ENCODE measurements around the gene TTLL9.
A peak's percentile ranks its signal among the peaks of the same experiment; 100 is the strongest.
"Not testable (repeated sequence)": the region's sequence is repeated elsewhere in the genome, so short reads cannot be mapped to it uniquely, and the experiment has no call there.

TTLL9 gene

GRCh38 chr20:31869942-31870725 is at the start of gene TTLL9, which contains the start of gene DUSP15:
Gene TTLL9 (plus strand): TSS chr20:31870634. CDS start chr20:31871127, 493 bp downstream.
Gene DUSP15 (minus strand): TSS chr20:31870527. CDS start chr20:31870337, 190 bp downstream.
- peak in 51 of 56 donors; percentile 35 to 90 (median 71) for DNase-seq

DNA sequence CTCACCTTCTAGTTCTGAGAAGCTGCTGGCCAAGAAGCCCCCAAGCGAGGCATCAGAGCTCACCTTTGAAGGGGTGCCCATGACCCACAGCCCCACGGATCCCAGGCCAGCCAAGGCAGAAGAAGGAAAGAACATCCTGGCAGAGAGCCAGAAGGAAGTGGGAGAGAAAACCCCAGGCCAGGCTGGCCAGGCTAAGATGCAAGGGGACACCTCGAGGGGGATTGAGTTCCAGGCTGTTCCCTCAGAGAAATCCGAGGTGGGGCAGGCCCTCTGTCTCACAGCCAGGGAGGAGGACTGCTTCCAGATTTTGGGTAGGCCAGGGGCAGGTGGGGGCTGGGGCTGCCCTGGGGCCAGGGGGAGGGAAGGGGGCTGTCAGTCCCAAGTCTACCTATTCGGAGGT is 49.0 kb upstream of the TTLL9 start:
- DNase-seq: no peak

DNA sequence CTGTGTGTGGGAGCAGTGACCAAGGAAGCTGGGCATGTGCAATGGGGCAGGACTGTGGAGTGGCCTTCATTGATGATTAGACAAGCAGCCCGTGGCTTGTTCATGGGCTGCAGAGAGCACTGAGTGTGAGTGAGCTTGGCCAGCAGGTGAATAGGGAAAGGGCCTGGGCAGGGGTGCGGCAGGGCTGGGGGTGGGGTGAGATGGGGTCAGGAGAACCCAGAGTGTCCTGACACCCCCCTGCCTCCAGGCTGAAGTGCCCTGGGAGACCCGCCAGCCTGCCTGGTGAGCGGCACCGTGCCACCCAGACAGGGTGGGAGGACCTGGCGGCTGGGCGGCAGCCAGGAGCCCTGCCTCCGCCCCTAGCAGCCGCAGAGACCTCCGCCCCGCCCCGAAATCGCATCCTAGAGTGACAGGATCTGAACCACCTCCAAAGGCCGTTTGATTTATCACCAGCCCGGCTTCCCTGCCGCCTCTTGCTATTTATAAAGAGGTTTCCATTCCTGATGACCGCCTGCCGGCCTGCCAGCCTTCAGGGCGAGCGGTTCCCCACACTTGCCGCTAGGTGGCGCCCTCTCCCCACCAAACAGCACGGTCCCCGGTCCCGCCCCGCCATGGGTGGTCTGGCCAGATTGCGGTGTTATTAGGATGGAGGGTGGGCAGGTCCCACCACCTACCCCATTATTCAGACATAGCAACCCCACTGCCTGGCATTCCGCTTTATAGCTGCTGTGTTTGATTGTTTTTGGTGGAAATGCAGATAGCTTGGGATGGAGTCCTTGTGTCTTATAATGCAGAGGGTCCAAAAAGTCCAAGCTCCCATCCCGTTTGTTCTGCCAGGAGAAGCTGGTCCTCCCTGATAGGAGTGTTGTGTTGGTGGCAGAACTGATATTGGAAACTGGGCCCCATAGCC is 47.8 kb upstream of the TTLL9 start:
- peak in 48 of 56 donors; percentile 5 to 83 (median 48) for DNase-seq

- DNase-seq: no peak
Measured at GRCh38 chr20:31823360-31824124, 46.9 kb upstream of the TTLL9 start.

DNA sequence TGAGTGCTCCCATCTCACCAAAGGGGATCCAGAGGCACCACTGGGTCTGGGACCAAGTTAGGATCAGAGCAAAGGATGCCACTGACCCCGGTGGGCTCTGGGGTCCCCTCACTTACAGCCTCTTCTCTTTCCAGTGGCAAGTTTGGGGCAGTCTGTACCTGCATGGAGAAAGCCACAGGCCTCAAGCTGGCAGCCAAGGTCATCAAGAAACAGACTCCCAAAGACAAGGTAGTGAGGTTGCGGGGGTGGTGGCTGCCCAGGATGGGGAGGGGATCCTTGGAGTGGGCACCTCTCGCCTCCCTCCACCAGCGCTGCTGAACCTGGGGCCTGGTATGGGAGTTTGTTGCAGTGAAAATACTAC is 46.3 kb upstream of the TTLL9 start:
- DNase-seq: no peak

DNA sequence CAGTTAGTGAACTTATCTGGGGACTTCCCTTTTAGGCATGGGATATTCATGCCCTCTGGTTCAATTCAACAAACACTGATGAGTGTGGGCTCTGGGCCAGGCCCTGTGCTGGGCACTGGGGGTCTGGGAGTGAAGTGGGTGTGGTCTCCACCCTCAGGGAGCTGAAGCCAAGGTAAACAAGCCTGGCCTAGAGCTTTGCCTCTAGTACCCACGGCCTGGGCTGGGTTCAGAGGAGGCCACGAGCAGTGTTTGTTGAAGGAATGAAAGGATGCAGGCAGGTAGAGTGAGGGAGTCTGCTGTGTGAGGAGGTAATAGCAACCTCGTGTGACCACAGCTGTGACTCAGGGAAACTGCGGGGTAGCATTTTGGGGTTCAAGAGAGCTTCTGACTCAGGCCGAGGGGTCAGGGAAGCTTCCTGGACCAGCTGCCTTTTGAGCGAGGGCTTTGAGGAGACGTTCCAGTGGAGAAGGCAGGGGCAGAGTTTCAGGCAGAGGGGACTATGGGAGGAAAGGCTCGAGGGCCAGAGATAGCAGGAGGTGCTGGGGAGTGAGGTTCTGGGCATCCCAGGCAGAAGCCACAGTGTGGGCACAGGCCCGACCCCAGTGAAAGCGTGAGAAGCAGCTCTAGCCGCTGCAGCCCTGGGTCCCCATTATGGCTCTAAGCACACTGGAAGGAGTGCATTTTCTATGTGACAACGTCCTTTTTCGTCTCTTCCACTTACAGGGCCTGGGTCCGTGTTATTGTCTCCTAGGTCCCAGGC is 45.7 kb upstream of the TTLL9 start:
- no peak for DNase-seq

- DNase-seq: no peak
Measured at GRCh38 chr20:31826074-31826473, 44.4 kb upstream of the TTLL9 start.

GRCh38 chr20:31827059-31827458 is 43.4 kb upstream of the TTLL9 start:
- no peak for DNase-seq

GRCh38 chr20:31828016-31828415 is 42.4 kb upstream of the TTLL9 start:
- DNase-seq: not testable (repeated sequence)

DNA sequence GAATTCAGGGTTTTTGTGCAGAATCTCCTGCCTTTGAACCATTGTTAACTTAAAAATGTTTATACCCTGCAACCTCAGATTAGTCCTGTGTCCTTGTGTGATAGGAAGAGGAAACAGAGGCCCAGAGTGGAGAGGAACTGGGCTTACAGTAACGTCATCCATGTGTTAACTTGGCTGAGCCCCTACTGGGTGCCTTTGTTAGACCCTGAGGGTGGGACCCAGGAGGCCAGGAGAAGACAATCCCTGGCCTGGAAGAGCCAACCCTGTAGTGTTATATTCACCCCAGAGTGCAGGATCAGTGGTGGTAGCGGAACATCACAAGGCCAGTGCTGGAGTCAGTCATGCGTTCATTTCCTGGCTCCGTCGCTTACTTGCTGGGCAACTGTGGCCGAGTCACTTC is 40.7 kb upstream of the TTLL9 start:
- no peak for DNase-seq

DNA sequence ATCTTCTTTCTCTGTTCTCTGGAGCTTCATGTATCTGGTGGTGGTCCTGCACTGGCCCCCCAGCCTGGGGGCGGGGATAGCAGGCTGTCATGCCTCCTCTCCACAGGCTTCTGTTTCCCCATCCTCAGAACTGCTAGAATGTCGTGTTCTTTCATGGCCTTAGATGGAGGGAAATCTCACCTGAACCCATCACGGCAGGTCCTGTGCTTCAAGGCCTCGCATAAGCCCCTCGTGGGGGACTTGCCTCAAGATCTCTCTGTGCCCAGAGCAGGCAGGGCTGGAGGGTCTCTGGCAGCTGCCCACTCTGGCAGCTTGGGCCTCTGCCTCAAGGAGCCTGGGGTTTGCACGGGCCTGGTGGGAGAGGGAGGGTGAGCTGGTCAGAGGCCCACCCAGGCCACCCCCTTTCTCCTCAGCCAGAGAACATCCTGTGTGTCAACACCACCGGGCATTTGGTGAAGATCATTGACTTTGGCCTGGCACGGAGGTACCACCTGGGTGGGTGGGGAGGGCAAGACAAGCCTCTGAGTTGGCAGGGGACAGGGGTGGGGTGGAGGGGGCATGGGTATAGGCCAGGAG is 39.9 kb upstream of the TTLL9 start:
- DNase-seq: no peak

DNA sequence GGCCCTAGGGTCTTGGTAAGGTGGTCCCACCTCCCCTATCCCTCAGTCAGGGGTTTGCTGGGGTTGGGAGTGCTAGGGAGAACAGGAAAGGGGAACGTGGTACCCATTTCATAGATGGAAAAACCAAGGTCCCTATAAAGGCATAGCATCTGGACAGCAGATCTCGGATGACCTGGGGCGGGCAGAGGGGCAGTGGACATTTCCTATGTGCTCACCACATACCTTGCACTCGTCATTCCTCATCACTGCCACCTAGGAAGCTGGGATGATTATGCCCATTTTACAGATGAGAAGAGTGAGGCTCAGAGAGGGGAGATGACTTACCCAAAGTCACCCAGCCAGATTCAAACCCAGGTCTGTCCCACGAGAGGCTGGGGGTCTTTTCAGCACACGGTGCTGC is 39.2 kb upstream of the TTLL9 start:
- no peak for DNase-seq

- peak in 1 of 56 donors; percentile 1 for DNase-seq
Measured at GRCh38 chr20:31831771-31832306, 38.6 kb upstream of the TTLL9 start.

DNA sequence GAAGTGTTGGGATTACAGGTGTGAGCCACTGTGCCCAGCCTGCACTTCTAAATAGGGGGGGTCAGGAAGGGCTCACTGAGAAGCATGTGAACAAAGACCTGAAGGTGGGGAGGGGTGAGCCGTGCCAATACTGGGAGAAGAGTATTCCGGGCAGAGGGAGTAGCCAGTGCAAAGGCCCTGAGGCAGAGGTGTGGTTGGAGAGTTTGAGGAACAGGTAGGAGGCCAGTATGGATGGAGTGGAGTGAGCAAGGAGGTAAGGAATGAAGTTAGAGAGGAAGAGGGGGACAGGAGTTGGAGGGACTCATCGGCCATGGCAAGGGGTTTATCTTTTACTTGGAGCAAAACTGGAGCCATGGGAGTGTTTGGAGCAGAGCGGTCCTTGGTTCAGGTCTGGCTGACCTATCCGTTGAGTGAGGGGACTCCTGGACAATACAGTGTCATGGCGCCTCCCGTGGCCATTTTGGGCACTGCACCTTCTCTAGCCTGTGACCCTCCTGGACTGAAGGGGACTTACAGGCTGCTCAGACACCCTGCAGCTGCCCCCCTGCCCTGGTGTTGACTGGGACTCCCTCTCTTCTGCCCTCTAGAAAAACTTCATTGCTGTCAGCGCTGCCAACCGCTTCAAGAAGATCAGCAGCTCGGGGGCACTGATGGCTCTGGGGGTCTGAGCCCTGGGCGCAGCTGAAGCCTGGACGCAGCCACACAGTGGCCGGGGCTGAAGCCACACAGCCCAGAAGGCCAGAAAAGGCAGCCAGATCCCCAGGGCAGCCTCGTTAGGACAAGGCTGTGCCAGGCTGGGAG is 37.1 kb upstream of the TTLL9 start:
- DNase-seq: peak in 18 of 56 donors; percentile 1 to 55 (median 8)

GRCh38 chr20:31833931-31834521 is 36.4 kb upstream of the TTLL9 start:
- DNase-seq: no peak

- no peak for DNase-seq
Measured at GRCh38 chr20:31835554-31835953, 34.9 kb upstream of the TTLL9 start.

DNA sequence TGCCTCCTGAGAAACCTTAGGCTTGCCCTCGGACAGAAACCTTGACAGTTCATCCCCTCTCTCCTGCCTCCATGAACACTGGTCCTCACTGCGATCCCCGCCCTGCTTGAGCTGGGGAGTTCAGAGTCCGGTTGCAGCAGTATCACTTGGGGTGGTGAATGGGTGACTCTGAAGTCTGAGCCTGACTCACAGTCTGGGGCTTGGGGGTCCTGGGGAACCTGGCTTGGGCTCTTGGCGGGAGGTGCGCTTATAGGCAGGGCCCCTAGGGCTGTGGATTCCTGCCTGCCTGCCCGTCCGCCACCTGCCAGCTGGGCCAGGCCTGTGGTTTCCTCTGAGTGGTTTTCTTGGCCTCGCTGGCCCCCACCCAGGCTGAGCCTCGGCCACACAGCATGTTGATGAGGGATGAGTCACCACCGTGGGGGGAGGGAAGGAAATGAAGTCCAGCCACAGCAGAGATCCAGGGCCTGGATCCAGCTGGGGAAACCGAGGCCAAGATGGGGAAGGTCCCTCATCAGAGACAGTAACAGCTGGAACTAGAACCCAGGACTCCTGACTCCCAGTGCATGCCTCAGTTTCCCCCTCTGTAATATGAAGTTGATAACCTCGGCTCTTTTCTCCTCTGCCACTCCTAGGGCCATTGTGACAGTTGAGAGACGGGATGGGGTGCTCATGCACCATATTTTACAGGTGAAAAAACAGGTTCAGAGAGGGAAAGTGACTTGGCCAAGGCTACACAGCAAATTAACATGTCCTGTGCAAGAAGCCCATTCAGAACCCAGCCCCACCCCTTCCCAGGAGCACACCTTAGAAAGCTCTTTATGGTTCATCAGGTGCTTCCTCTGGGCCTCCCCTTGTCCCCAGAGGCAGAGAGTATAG is 34.2 kb upstream of the TTLL9 start:
- peak in 40 of 56 donors; percentile 2 to 85 (median 30) for DNase-seq
